Stimulated activated CD4-positive, alpha-beta T cell treated with anti-CD3 and anti-CD28 coated beads, Interleukin-12 subunit alpha, Interleukin-12 subunit beta, amount 100 ng/mL, for 4 hours (primary cell): ENCODE data around the gene PFDN1.
"Not testable (repeated sequence)": the region's sequence is repeated elsewhere in the genome, so short reads cannot be mapped to it uniquely, and the experiment has no call there.

Source experiments
- DNase-seq: peaks from one replicate; pipeline ENCODE4 v3.0.0-alpha.2; 2020

The PFDN1 gene

GRCh38 chr5:140302786-140303639 is at the start of gene PFDN1:
TSS of gene PFDN1 (minus strand) at chr5:140303101. CDS start at chr5:140303073, 28 bp downstream.
- peak; percentile 84 for DNase-seq

GRCh38 chr5:140351609-140352334 is 48.9 kb upstream of the PFDN1 start:
- no peak for DNase-seq

- no peak for DNase-seq
Measured at GRCh38 chr5:140349244-140349643, 46.3 kb upstream of the PFDN1 start.

- no peak for DNase-seq
Measured at GRCh38 chr5:140348104-140348503, 45.2 kb upstream of the PFDN1 start.

GRCh38 chr5:140347360-140347759 is 44.5 kb upstream of the PFDN1 start:
- DNase-seq, result no peak

- peak; percentile 53 for DNase-seq
Measured at GRCh38 chr5:140346348-140347221, 43.7 kb upstream of the PFDN1 start, which contains the start of gene HBEGF. TSS of gene HBEGF (minus strand) at chr5:140346603. CDS start at chr5:140346328, 275 bp downstream.

GRCh38 chr5:140345919-140346347 is 43.0 kb upstream of the PFDN1 start:
- DNase-seq, result no peak

GRCh38 chr5:140344683-140345423 is 42.0 kb upstream of the PFDN1 start:
- DNase-seq, result no peak

GRCh38 chr5:140343849-140344248 is 40.9 kb upstream of the PFDN1 start:
- DNase-seq, result not testable (repeated sequence)

- DNase-seq, result no peak
Measured at GRCh38 chr5:140342896-140343295, 40.0 kb upstream of the PFDN1 start.

GRCh38 chr5:140342287-140342686 is 39.4 kb upstream of the PFDN1 start:
- DNase-seq, result no peak

GRCh38 chr5:140341591-140341990 is 38.7 kb upstream of the PFDN1 start:
- DNase-seq, result no peak

- no peak for DNase-seq
Measured at GRCh38 chr5:140340605-140341121, 37.8 kb upstream of the PFDN1 start.

GRCh38 chr5:140339636-140340035 is 36.7 kb upstream of the PFDN1 start:
- no peak for DNase-seq

- DNase-seq, result no peak
Measured at GRCh38 chr5:140338908-140339307, 36.0 kb upstream of the PFDN1 start.

GRCh38 chr5:140338336-140338735 is 35.4 kb upstream of the PFDN1 start:
- no peak for DNase-seq

GRCh38 chr5:140337880-140338279 is 35.0 kb upstream of the PFDN1 start:
- DNase-seq, result no peak

- no peak for DNase-seq
Measured at GRCh38 chr5:140336388-140336787, 33.5 kb upstream of the PFDN1 start.

GRCh38 chr5:140331638-140332037 is 28.7 kb upstream of the PFDN1 start:
- DNase-seq, result no peak

GRCh38 chr5:140329739-140330481 is 27.0 kb upstream of the PFDN1 start:
- no peak for DNase-seq
